Measurements from ENCODE around the gene HHATL. TPM values are rescaled to one million over a fixed set of nuclear protein-coding genes. Genes with fewer than 3 reads are reported as not detected.

Gene HHATL
- total and polyA plus RNA-seq, 2 of the 8 experiments (the other 6 are each of a cell fraction or from before 2014, with no cell fraction given): 0.18 TPM; not detected in 1

DNA sequence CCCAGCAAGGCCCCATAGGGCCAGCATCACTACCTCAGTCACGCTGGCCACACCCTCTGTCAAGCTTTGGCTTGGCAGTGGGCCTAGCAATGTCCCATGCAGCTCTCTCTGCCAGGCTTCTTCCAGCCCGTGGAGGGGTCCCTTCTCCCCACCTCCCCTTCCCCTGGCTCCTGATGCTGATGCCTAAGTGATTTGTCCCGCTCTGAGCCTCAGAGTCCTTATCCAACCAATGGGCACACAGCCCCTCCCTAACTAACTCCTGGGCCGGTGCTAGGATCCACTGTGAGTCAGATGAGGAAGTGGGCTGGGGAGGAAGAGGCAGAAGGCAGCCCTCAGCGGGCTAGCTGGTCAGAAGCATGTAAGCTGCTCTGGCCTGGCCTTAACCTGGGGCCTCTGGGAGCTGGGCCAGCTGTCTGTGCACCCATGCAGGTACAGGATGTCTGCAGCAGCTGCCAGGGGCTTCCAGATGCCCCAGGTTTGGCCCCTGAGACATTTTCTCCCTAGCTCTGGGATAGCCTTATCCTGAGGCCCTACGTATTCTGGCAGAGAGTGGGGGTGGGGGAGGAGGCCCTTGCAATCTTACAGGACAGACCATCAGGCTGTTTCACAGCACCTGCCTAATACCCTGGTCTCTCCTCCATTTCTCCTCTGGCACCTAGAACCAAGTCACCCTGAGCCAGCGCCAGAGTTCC lies 49.8 kb downstream of the HHATL start:
- Histone ChIP-seq H3K27ac (ENCODE audit: low read depth, low read length) (no peak overlapping the region), H2AK5ac (ENCODE audit: low read depth, low read length) (peak overlapping the region; percentile 7; the same call in 1 of the 2 replicates), H3K9ac (replicated peaks in 1 of 4; ENCODE audit: extremely low read depth in 1 of 4, low read depth in 3 of 4, low read length in 3 of 4) (no peak overlapping the region), H3K79me2 (ENCODE audit: control insufficient read depth in 1 of 2, insufficient read depth in 2 of 2, low read length in 2 of 2) (no peaks in the 10 kb centered on the region), H3K23me2 (ENCODE audit: low read depth, low read length) (peaks cover 3% of the 10 kb centered on the region; the same call in 1 of the 2 replicates), H2BK20ac (ENCODE audit: low read length) (0 out of 2 replicates have a peak overlapping the region, but pooled peaks have one; percentile 0), H3K56ac (replicated peaks; ENCODE audit: insufficient read length, low read depth, low read length) (no peak overlapping the region), H4K5ac (ENCODE audit: insufficient read length, low read depth, low read length) (no peak overlapping the region), H3K79me1 (ENCODE audit: low read depth, low read length) (0 out of 2 replicates have a peak, but pooled peaks cover 2% of the 10 kb centered on the region), H3K14ac (ENCODE audit: insufficient read length) (no peak overlapping the region), H2BK120ac (replicated peaks; ENCODE audit: low read depth, low read length) (no peak overlapping the region), H3K4me3 (ENCODE audit: extremely low read depth in 1 of 4, insufficient read depth in 2 of 4, low read depth in 3 of 4, low read length in 4 of 4) (peak overlapping the region in 1 of 4 experiments; percentile 74; a peak in 1 of 8 replicates), H4K8ac (ENCODE audit: extremely low read depth, insufficient read depth, low read length) (no peak overlapping the region), H3K4me1 (replicated peaks in 1 of 4; ENCODE audit: control insufficient read depth in 3 of 4, insufficient read depth in 4 of 4, low read length in 3 of 4) (peaks cover 6 to 39% (median 30%) of the 10 kb centered on the region in 4 experiments), H3K9me3 (ENCODE audit: insufficient read depth in 2 of 2, low read depth in 1 of 2, low read length in 1 of 2) (no peaks in the 10 kb centered on the region), H3K4ac (replicated peaks; ENCODE audit: insufficient read length, low read depth, low read length) (no peak overlapping the region), H2BK12ac (ENCODE audit: low read depth, low read length) (peak overlapping the region; percentile 56; the same call in 1 of the 2 replicates), H3K4me2 (ENCODE audit: insufficient read depth in 1 of 2, low read depth in 2 of 2, low read length in 2 of 2) (peak overlapping the region in 1 of 2 experiments; percentile 53; a peak in 1 of 4 replicates), H4K91ac (replicated peaks; ENCODE audit: insufficient read length, low read length) (peak overlapping the region; percentile 29), H2AFZ (ENCODE audit: low read length) (no peak overlapping the region), H3K18ac (ENCODE audit: extremely low read depth, low read length) (peak overlapping the region; percentile 4; the same call in 1 of the 2 replicates), H3K27me3 (replicated peaks in 1 of 4; ENCODE audit: control insufficient read depth in 3 of 4, extremely low read depth in 1 of 4, insufficient read depth in 3 of 4, low read length in 3 of 4) (no peaks in the 10 kb centered on the region), H3K36me3 (ENCODE audit: control insufficient read depth in 2 of 4, insufficient read depth in 4 of 4, low read length in 3 of 4) (peaks cover 0 to 4% (median 1%) of the 10 kb centered on the region in 4 experiments; a peak in 2 of 8 replicates), H2BK15ac (ENCODE audit: low read length) (peak overlapping the region; percentile 97), H2BK5ac (ENCODE audit: low read depth, low read length) (peak overlapping the region; percentile 66), H4K20me1 (replicated peaks in 1 of 2; ENCODE audit: control insufficient read depth in 1 of 2, insufficient read depth in 2 of 2, low read length in 2 of 2) (peaks cover 0 to 2% of the 10 kb centered on the region in 2 experiments), H3K23ac (ENCODE audit: insufficient read length) (no peak overlapping the region)
- ChIA-PET POLR2A (ENCODE audit: partially characterized antibody) (interaction anchor here (0.7 to 3.6 kb wide), 7 partner anchors 13 to 99 kb away, joined by 3 to 14 read pairs (median 10); partner anchors contain the start of genes NKTR and SEC22C), CTCF (ENCODE audit: partially characterized antibody) (interaction anchor here (0.8 to 4.3 kb wide), 14 partner anchors 9 to 402 kb away, joined by 3 to 31 read pairs (median 3); no protein-coding TSS in a partner anchor)
- FAIRE-seq (no peak), DNase-seq (ENCODE audit: low read depth in 1 of 2, low spot score in 2 of 2) (peak in 1 of 2 experiments; percentile 58)
- 53% methylated on average over 7 of the region's 7 CpGs; no CpG with 5 or more reads in 1 of the 2 experiments for WGBS, 2 experiments (ENCODE audit: extremely low coverage in 1 of 2, insufficient coverage in 1 of 2, insufficient read length in 1 of 2, insufficient replicate concordance in 2 of 2, low coverage in 1 of 2, low lambda C conversion rate in 2 of 2, missing lambda C conversion rate in 1 of 2)
- no peak for TF ChIP-seq SUZ12 (IDR thresholded peaks at IDR 0.05; ENCODE audit: low read length)
- TF ChIP-seq YY1 (IDR thresholded peaks at IDR 0.05; ENCODE audit: low read depth, low read length): no peak
- no peak for TF ChIP-seq EZH2 (IDR thresholded peaks at IDR 0.05; ENCODE audit: low read depth, low read length, severe bottlenecking)
- TF ChIP-seq POU5F1 (IDR thresholded peaks at IDR 0.05; ENCODE audit: low read depth, low read length): no peak
- no peak for TF ChIP-seq GABPA (IDR thresholded peaks at IDR 0.05; ENCODE audit: borderline replicate concordance, insufficient read depth, low read length)
- TF ChIP-seq, protein P1, sequence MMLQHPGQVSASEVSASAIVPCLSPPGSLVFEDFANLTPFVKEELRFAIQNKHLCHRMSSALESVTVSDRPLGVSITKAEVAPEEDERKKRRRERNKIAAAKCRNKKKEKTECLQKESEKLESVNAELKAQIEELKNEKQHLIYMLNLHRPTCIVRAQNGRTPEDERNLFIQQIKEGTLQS (IDR thresholded peaks at IDR 0.05; ENCODE audit: insufficient read depth, low read depth, low read length): no peak
- TF ChIP-seq, protein P2, sequence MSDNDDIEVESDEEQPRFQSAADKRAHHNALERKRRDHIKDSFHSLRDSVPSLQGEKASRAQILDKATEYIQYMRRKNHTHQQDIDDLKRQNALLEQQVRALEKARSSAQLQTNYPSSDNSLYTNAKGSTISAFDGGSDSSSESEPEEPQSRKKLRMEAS (IDR thresholded peaks at IDR 0.05): no peak
- TF ChIP-seq MAFK (IDR thresholded peaks at IDR 0.05; ENCODE audit: low read depth, low read length): no peak
- TF ChIP-seq SIX5 (IDR thresholded peaks at IDR 0.05; ENCODE audit: low read depth, low read length): no peak
- TF ChIP-seq PHF8 (conservative IDR thresholded peaks at IDR 0.05; ENCODE audit: low read depth, low read length): no peak
- TF ChIP-seq CEBPB (IDR thresholded peaks at IDR 0.05; ENCODE audit: low read depth, low read length): no peak
